Mesothelial cell of epicardium (in vitro differentiated cells): ENCODE measurements around the gene ETFDH. TPM values are rescaled to one million over a fixed set of nuclear protein-coding genes. Genes with fewer than 3 reads are reported as not detected.

Experiments used
- DNase-seq, 2 experiments: peaks; one replicate each; pipeline ENCODE4 v3.0.0; 2021; ENCODE audit warnings: low spot score in 2 of 2; ENCODE audit not compliant: unreplicated experiment in 2 of 2
- H3K27ac Mint-ChIP-seq: 2 replicates; pipeline ENCODE4 v1.8.0; 2021; ENCODE audit warnings: mixed read lengths
- H3K27me3 Mint-ChIP-seq: 2 replicates; pipeline ENCODE4 v1.8.0; 2021; ENCODE audit warnings: low read depth, mixed read lengths
- H3K36me3 Mint-ChIP-seq: 2 replicates; pipeline ENCODE4 v1.8.0; 2021; ENCODE audit warnings: mixed read lengths
- H3K4me1 Mint-ChIP-seq: 2 replicates; pipeline ENCODE4 v1.8.0; 2021; ENCODE audit warnings: mixed read lengths
- H3K4me3 Mint-ChIP-seq: 2 replicates; pipeline ENCODE4 v1.8.0; 2021; ENCODE audit warnings: mild to moderate bottlenecking, moderate library complexity, mixed read lengths
- H3K9me3 Mint-ChIP-seq: 2 replicates; pipeline ENCODE4 v1.8.0; 2021; ENCODE audit warnings: mixed read lengths
- CTCF ChIP-seq: fragments of 200-600 bp; sonication (generic); IDR thresholded peaks from one replicate; pipeline ENCODE4 v1.5.0; 2021; ENCODE audit warnings: antibody characterized with exemption; ENCODE audit not compliant: unreplicated experiment
- total RNA-seq: library from RNA; stranded (reverse); gene quantifications from 3 replicates; pipeline ENCODE4 v1.2.1, GENCODE V29; 2021

The ETFDH gene
- total RNA-seq, 1 donor from 2014 or later = 19.4 TPM

DNA sequence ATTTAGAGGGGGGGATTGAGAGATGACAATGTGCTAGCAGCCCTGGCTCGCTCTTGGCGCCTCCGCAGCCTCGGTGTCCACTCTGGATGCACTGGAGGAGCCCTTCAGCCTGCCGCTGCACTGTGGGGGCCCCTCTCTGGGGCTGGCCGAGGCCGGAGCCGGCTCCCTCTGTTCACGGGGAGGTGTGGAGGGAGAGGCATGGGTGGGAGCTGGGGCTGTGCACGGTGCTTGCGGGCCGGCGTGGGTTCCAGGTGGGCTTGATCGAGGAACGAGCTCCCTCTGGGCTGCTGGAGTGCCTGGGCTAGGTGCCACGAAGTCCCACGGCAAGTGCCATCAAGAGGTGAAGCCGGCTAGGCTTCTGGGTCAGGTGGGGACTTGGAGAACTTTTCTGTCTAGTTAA, 7.3 kb upstream of the ETFDH start:
- Mint-ChIP-seq H3K36me3 (peaks cover 11% of the 10 kb centered on the region), H3K4me1 (peaks cover 6% of the 10 kb centered on the region), H3K4me3 (no peak overlapping the region), H3K9me3 (no peaks in the 10 kb centered on the region), H3K27me3 (no peaks in the 10 kb centered on the region), H3K27ac (no peak overlapping the region)
- TF ChIP-seq CTCF = no peak
- no peak for DNase-seq

DNA sequence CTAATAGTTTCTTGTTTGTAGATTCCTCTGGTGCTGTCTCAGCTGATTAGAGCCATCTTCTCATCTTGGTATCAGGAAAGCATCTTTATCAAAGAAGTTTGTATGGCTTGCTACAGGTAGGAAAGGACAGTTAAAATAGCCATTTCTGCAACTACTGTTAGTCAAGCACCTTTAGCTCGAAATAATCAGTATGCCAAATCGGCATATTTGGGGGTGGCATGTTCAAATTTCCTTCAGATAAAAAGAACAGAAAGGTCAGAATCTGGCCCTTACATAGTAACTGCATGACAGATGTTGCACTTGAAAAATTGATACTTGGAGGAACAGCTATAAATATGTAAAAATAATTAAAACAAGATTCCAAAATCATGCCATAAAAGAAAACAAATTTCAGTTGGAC, 5.2 kb upstream of the ETFDH start:
- DNase-seq = no peak
- Mint-ChIP-seq H3K4me1 (peaks cover 16% of the 10 kb centered on the region), H3K36me3 (peaks cover 11% of the 10 kb centered on the region), H3K27ac (no peak overlapping the region), H3K27me3 (no peaks in the 10 kb centered on the region), H3K4me3 (no peak overlapping the region), H3K9me3 (no peaks in the 10 kb centered on the region)
- TF ChIP-seq CTCF = no peak

GRCh38 chr4:158667651-158668198, 4.4 kb upstream of the ETFDH start:
- Mint-ChIP-seq H3K4me1 (peaks cover 23% of the 10 kb centered on the region), H3K27ac (peak overlapping the region; percentile 32), H3K4me3 (no peak overlapping the region), H3K9me3 (no peaks in the 10 kb centered on the region), H3K27me3 (no peaks in the 10 kb centered on the region), H3K36me3 (peaks cover 11% of the 10 kb centered on the region)
- no peak for DNase-seq
- TF ChIP-seq CTCF = peak; percentile 64

GRCh38 chr4:158669310-158669709, 2.8 kb upstream of the ETFDH start:
- Mint-ChIP-seq H3K27me3 (no peaks in the 10 kb centered on the region), H3K4me3 (peak overlapping the region; percentile 10)
- TF ChIP-seq CTCF = no peak

DNA sequence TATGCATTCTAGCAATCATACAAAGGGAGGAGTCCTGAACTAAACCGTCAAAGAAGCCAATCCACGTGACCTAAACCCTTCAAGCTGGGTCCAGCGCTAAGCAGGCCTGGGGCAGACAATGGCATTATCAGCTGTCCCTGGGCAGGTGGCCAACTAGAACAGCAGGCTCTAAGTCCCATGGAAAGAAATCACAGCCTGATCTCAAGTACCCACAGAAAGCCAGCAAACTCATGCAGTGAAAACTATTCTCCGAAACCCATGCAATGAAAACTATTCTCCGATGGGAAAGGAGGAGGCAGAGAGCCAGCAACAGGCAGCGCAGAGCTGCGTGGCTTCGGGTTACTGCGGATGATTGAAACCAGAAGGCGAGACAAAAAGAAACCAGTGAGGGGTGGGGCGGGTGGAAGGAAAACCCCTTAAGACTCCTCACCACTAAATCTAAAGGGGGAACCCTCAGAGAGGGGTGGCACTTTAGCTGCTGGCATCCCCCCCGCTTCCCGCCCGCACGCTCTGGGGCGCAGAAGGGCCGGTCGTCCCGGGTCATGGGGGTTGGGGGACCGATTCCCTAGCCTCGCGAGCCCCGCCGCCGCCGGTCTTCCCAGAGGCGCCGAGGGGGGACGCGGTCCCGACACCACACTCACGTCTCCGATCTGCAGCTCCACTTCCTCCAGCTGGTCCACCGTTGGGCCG, 976 bp upstream of the ETFDH start:
- no peaks in the 10 kb centered on the region for H3K9me3 Mint-ChIP-seq
- peak overlapping the region; percentile 94 for H3K4me3 Mint-ChIP-seq
- peaks cover 4% of the 10 kb centered on the region for H3K36me3 Mint-ChIP-seq
- peaks cover 25% of the 10 kb centered on the region for H3K4me1 Mint-ChIP-seq
- DNase-seq = peak; percentile 29 to 71
- TF ChIP-seq CTCF = no peak
- no peaks in the 10 kb centered on the region for H3K27me3 Mint-ChIP-seq
- H3K27ac Mint-ChIP-seq = peak overlapping the region; percentile 99

More at GRCh38 chr4:158669310-158669709, 2.8 kb upstream of the ETFDH start:
- Mint-ChIP-seq H3K4me1 (peaks cover 25% of the 10 kb centered on the region), H3K27ac (peak overlapping the region; percentile 49), H3K9me3 (no peaks in the 10 kb centered on the region), H3K36me3 (peaks cover 11% of the 10 kb centered on the region)
- no peak for DNase-seq
